K562 (cell line): Measurements from ENCODE around the gene PCED1B. TPM values are rescaled to one million over a fixed set of nuclear protein-coding genes. Genes with fewer than 3 reads are reported as not detected.
A peak's percentile ranks its signal among the peaks of the same experiment; 100 is the strongest.

Experiments used
- ATF7 ChIP-seq: fragments of 450-650 bp; IDR thresholded peaks from 2 replicates; pipeline ENCODE4 v1.7.1; 2014; ENCODE audit warnings: mild to moderate bottlenecking, moderate library complexity
- DMBX1 ChIP-seq: fragments of 250-450 bp; sonication (Bioruptor Pico); IDR thresholded peaks from 2 replicates; pipeline ENCODE4 v1.8.0; 2022; ENCODE audit warnings: inconsistent platforms, mild to moderate bottlenecking, moderate library complexity, borderline replicate concordance
- JUN ChIP-seq, 2 experiments: sonication (generic) in 1 of 2; formaldehyde crosslinking in 1 of 2; IDR thresholded peaks; 2 replicates each; pipeline versions ENCODE4 v1.6.1 to v1.8.0; 2012 to 2022; ENCODE audit warnings: borderline replicate concordance in 2 of 2, mild to moderate bottlenecking in 2 of 2, improper control_type of control experiment in 1 of 2, low read depth in 1 of 2, low read length in 1 of 2, missing genetic modification reagents in 1 of 2
- MBD2 ChIP-seq: sonication (generic); IDR thresholded peaks from 2 replicates; pipeline ENCODE4 v1.6.1; 2016; ENCODE audit warnings: low read depth, borderline replicate concordance
- NFE2L1 ChIP-seq: fragments of 450-650 bp; IDR thresholded peaks from 2 replicates; pipeline ENCODE4 v1.6.1; 2016; ENCODE audit warnings: missing genetic modification characterization, low read depth, mild to moderate bottlenecking, missing compliant biosample characterization, moderate library complexity, borderline replicate concordance
- PCBP1 ChIP-seq: fragments of 200-400 bp; formaldehyde crosslinking; IDR thresholded peaks from 2 replicates; pipeline ENCODE4 v1.6.1; 2018; ENCODE audit warnings: mild to moderate bottlenecking, low read depth, low read length; ENCODE audit not compliant: poor library complexity, severe bottlenecking
- RHOXF2B ChIP-seq: fragments of 250-450 bp; sonication (Bioruptor Pico); conservative IDR thresholded peaks from 2 replicates; pipeline ENCODE4 v1.5.1; 2021
- SIRT6 ChIP-seq: IDR thresholded peaks from one replicate; pipeline ENCODE4 v1.6.1; 2012; ENCODE audit warnings: low read depth, mild to moderate bottlenecking, control low read depth, inconsistent platforms, low read length, moderate library complexity
- YY1 ChIP-seq, 3 experiments: IDR thresholded peaks; 2 replicates each; pipeline ENCODE4 v1.6.1; 2011; ENCODE audit warnings: low read length in 2 of 3, mild to moderate bottlenecking in 2 of 3, moderate library complexity in 2 of 3, borderline replicate concordance in 1 of 3, control low read depth in 1 of 3, low read depth in 1 of 3; ENCODE audit not compliant: insufficient read depth in 3 of 3, insufficient replicate concordance in 2 of 3, control insufficient read depth in 1 of 3, insufficient read length in 1 of 3; ENCODE audit errors: extremely low read depth in 1 of 3
- ZBTB7A ChIP-seq: IDR thresholded peaks from 2 replicates; pipeline ENCODE4 v1.6.1; 2011; ENCODE audit warnings: low read depth, mild to moderate bottlenecking, low read length, moderate library complexity, borderline replicate concordance; ENCODE audit not compliant: control insufficient read depth
- ZNF24 ChIP-seq: fragments of 450-650 bp; IDR thresholded peaks from 2 replicates; pipeline ENCODE4 v1.6.1; 2016
- polyA plus RNA-seq, 8 experiments: library from polyadenylated mRNA; depleted of rRNA in 4 of 8; stranded (reverse) in 5 of 8; unstranded in 3 of 8; fragments of >200 nt; fragmentation: Nextera tagmentation in 2 of 8; fragmentation: Illumina TruSeq in 1 of 8; extraction: Ambion mirVana in 2 of 8; extraction: Trizol in 1 of 8; gene quantifications; 2 replicates each; pipeline versions ENCODE4 v1.2.1 to v1.2.3, GENCODE V29; 2011 to 2014; ENCODE audit warnings: inconsistent platforms in 1 of 8, missing spikeins in 1 of 8
- total RNA-seq, 7 experiments: library from RNA; depleted of rRNA in 6 of 7; stranded (reverse); fragments of >200 nt in 6 of 7; fragmentation: Illumina TruSeq in 2 of 7; extraction: Trizol in 2 of 7; gene quantifications; 2 replicates each; pipeline versions ENCODE4 v1.2.1 to v1.2.3, GENCODE V29; 2011 to 2021; ENCODE audit warnings: low replicate concordance in 1 of 7
- TF ChIP-seq, protein P1 (sequence below): fragments of 250-450 bp; sonication (Bioruptor Pico); IDR thresholded peaks from 2 replicates; pipeline ENCODE4 v1.5.0; 2021; ENCODE audit warnings: mild to moderate bottlenecking, moderate library complexity
- TF ChIP-seq, protein P2 (sequence below): conservative IDR thresholded peaks from 2 replicates; pipeline ENCODE4 v1.6.1; 2011; ENCODE audit warnings: low read depth, mild to moderate bottlenecking, low read length; ENCODE audit not compliant: control insufficient read depth
- TF ChIP-seq, protein P3 (sequence below): fragments of 250-450 bp; sonication (Bioruptor Pico); IDR thresholded peaks from 2 replicates; pipeline ENCODE4 v1.8.0; 2021; ENCODE audit warnings: moderate library complexity, mild to moderate bottlenecking, inconsistent platforms
- TF ChIP-seq, protein P4 (sequence below), 2 experiments: fragments of 450-650 bp in 1 of 2; IDR thresholded peaks; 2 replicates each; pipeline ENCODE4 v1.6.1; 2011 to 2017; ENCODE audit warnings: low read depth in 2 of 2, antibody characterized with exemption in 1 of 2, borderline replicate concordance in 1 of 2, low read length in 1 of 2, mild to moderate bottlenecking in 1 of 2, mixed read lengths in 1 of 2; ENCODE audit not compliant: control insufficient read depth in 1 of 2
- TF ChIP-seq, protein P5 (sequence below): sonication (generic); formaldehyde crosslinking; IDR thresholded peaks from 2 replicates; pipeline ENCODE4 v1.8.0; 2022; ENCODE audit warnings: missing genetic modification reagents, mild to moderate bottlenecking, borderline replicate concordance

The PCED1B gene
- total and polyA plus RNA-seq, 9 of the 15 experiments (the other 6 are each of a cell fraction or from before 2014, with no cell fraction given): 1.2 to 9.3 (median 2.5) TPM

DNA sequence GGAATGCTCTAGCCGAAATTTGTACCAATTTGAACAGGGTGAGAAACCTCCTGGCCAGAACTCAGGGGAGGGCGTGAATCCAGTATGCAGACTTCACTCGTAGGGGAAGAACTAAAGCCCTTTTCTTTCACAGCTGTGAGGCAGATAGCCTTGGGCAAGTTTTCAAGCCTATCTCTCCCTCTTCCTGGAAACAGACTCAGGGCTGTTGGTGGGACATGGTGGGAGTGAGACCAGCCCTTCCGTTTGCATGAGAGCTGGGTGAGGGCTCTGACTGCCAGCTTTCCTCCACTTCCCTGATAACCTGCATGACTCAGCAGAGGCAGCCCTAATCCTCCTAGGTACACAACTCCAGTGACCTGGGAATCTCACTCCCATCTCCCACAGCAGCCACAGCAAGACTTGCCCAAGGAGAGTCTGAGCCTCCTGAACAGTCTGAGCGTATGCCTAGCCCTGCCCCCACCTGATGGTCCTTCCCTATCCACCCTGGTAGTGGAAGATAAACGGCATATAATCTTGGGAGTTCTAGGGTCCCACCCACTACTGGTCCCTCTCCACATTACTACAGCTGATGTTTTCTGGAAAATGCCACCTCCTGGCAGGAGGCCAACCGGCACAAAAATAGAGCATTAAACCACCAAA, 170.4 kb downstream of the PCED1B start (continued):
- TF ChIP-seq YY1 (IDR thresholded peaks at IDR 0.05; ENCODE audit: borderline replicate concordance in 1 of 3, control insufficient read depth in 1 of 3, extremely low read depth in 1 of 3, insufficient read depth in 3 of 3, insufficient read length in 1 of 3, insufficient replicate concordance in 2 of 3, low read depth in 1 of 3, low read length in 2 of 3) (no peak), JUN (IDR thresholded peaks at IDR 0.05; ENCODE audit: borderline replicate concordance, low read depth, low read length) (no peak), JUN (CRISPR knock-in tag; IDR thresholded peaks at IDR 0.05; ENCODE audit: borderline replicate concordance) (no peak), MBD2 (no peak), NFE2L1 (no peak), ZNF24 (0 out of 2 replicates have a peak, but pooled peaks have one; percentile 46), RHOXF2B (CRISPR knock-in tag) (no peak), DMBX1 (CRISPR knock-in tag) (no peak), ZBTB7A (no peak), ATF7 (0 out of 2 replicates have a peak, but pooled peaks have one; percentile 31), SIRT6 (no peak), PCBP1 (no peak)
- TF ChIP-seq, protein P1, sequence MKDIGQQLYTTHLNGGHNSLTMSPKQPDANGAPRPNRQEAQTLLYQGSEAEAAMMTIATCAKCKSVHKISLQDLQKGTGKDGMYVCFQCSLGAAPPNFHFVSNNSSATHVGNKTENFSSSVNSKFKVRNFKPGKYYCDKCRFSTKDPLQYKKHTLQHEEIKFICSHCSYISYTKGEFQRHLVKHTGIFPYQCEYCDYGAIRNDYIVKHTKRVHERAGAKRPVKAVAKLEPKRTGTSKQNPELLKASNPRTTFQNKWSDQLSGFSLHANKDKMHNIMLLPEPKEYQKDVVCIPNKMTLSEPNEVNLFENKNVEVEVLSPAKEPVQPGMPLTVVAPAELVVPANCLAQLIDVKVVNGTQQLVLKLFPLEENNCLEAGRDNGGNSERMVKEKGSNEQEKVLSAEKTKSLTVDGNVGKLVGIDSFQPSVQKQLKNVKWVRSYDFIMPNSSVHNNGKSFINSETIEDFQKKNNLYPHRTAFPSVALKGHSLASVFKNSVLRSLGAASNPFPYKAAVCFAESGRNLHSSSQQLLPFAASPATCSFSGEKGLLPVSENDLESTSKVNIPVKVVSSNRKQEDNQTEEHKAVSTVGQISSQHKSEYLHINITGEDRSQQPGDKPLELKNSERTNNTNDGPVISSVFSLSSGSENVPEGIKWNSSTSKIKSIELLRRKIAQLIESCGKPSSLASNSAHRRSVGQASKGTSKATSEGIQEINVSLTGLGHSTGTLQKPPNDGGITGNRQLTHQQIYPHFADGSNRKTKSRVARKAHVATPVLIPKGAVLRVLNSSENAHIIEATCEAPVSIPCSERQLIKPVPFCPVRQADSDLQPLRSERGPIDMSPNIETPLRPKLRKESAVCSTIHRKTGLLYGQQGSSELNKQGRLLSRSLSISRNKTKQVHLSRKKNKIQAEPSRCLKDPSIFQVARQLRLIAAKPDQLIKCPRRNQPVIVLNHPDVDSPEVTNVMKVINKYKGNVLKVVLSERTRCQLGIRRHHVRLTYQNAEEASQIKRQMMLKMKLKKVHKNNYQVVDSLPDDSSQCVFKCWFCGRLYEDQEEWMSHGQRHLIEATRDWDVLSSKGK (CRISPR knock-in tag): no peak
- TF ChIP-seq, protein P2, sequence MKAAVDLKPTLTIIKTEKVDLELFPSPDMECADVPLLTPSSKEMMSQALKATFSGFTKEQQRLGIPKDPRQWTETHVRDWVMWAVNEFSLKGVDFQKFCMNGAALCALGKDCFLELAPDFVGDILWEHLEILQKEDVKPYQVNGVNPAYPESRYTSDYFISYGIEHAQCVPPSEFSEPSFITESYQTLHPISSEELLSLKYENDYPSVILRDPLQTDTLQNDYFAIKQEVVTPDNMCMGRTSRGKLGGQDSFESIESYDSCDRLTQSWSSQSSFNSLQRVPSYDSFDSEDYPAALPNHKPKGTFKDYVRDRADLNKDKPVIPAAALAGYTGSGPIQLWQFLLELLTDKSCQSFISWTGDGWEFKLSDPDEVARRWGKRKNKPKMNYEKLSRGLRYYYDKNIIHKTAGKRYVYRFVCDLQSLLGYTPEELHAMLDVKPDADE: no peak
- TF ChIP-seq, protein P3, sequence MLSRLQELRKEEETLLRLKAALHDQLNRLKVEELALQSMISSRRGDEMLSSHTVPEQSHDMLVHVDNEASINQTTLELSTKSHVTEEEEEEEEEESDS (CRISPR knock-in tag): no peak
- TF ChIP-seq, protein P4, sequence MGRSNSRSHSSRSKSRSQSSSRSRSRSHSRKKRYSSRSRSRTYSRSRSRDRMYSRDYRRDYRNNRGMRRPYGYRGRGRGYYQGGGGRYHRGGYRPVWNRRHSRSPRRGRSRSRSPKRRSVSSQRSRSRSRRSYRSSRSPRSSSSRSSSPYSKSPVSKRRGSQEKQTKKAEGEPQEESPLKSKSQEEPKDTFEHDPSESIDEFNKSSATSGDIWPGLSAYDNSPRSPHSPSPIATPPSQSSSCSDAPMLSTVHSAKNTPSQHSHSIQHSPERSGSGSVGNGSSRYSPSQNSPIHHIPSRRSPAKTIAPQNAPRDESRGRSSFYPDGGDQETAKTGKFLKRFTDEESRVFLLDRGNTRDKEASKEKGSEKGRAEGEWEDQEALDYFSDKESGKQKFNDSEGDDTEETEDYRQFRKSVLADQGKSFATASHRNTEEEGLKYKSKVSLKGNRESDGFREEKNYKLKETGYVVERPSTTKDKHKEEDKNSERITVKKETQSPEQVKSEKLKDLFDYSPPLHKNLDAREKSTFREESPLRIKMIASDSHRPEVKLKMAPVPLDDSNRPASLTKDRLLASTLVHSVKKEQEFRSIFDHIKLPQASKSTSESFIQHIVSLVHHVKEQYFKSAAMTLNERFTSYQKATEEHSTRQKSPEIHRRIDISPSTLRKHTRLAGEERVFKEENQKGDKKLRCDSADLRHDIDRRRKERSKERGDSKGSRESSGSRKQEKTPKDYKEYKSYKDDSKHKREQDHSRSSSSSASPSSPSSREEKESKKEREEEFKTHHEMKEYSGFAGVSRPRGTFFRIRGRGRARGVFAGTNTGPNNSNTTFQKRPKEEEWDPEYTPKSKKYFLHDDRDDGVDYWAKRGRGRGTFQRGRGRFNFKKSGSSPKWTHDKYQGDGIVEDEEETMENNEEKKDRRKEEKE (IDR thresholded peaks at IDR 0.05; ENCODE audit: borderline replicate concordance in 1 of 2, control insufficient read depth in 1 of 2, low read depth in 2 of 2, low read length in 1 of 2): no peak
- TF ChIP-seq, protein P5, sequence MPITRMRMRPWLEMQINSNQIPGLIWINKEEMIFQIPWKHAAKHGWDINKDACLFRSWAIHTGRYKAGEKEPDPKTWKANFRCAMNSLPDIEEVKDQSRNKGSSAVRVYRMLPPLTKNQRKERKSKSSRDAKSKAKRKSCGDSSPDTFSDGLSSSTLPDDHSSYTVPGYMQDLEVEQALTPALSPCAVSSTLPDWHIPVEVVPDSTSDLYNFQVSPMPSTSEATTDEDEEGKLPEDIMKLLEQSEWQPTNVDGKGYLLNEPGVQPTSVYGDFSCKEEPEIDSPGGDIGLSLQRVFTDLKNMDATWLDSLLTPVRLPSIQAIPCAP (CRISPR knock-in tag): no peak
